ENCODE measurements around the gene XPO6.

GRCh38 chr16:28189245-28189644 lies 22.5 kb downstream of the XPO6 start:
- TF ChIP-seq SP1 (IDR thresholded peaks at IDR 0.05) (no peak), FOXM1 (IDR thresholded peaks at IDR 0.05; ENCODE audit: borderline replicate concordance) (no peak), BHLHE40 (IDR thresholded peaks at IDR 0.05; ENCODE audit: borderline replicate concordance) (no peak), HDGF (IDR thresholded peaks at IDR 0.05; ENCODE audit: borderline replicate concordance) (no peak)

Measured in HEK293T (cell line).